ENCODE measurements around the gene INHBB. TPM values are rescaled to one million over a fixed set of nuclear protein-coding genes. Genes with fewer than 3 reads are reported as not detected.

INHBB gene
- total RNA-seq, 1 donor from 2014 or later = not detected

DNA sequence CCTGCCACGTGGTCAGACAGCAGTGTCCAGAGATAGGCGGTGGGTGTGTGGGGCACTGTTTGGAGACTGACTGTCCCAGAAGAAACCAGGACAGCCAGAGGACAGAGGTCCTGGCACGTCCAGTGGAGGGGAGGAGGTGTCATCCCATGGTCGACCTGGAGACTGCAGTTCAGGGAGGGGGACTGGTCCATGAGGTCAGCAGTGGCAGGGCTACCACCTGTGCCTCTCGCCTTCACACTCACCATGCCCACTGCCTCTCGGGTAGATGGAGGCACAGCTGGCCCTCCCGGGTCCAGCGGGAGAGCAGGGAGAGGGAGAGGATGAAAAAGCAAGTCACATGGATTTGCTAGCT is 53.9 kb downstream of the INHBB start:
- no peak overlapping the region for H3K27ac Mint-ChIP-seq
- H3K36me3 Mint-ChIP-seq = no peaks in the 10 kb centered on the region
- H3K4me1 Mint-ChIP-seq = peaks cover 13% of the 10 kb centered on the region
- H3K9me3 Mint-ChIP-seq = no peaks in the 10 kb centered on the region
- DNase-seq (ENCODE audit: low spot score in 2 of 2, unreplicated experiment in 2 of 2) = no peak
- TF ChIP-seq CTCF (IDR thresholded peaks at IDR 0.05; ENCODE audit: unreplicated experiment) = no peak
- H3K27me3 Mint-ChIP-seq (ENCODE audit: low read depth) = peaks cover 32% of the 10 kb centered on the region
- no peak overlapping the region for H3K4me3 Mint-ChIP-seq

DNA sequence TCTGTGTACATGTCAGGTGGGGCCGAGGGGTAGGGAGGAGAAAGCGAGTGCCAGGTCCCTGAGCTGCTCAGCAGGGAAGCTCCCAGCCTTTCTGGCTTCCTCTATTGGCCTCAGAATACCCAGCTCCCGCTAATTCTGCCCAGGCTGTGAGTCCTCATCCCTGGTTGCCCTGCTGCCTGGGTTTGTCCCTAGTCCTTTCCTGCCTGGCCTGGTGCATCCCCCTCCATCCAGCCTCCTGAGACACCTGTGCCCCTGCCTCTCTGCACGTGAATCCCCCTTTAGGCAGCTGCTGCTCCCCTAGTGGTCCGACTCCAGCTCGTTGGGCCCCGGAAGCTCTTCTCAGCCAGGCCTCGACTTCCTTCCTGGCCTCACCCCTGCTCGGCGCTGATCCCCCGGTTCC is 54.6 kb downstream of the INHBB start:
- no peak for TF ChIP-seq CTCF (IDR thresholded peaks at IDR 0.05; ENCODE audit: unreplicated experiment)
- H3K9me3 Mint-ChIP-seq = no peaks in the 10 kb centered on the region
- DNase-seq (ENCODE audit: low spot score in 2 of 2, unreplicated experiment in 2 of 2) = no peak
- H3K4me1 Mint-ChIP-seq = peaks cover 10% of the 10 kb centered on the region
- H3K4me3 Mint-ChIP-seq = no peak overlapping the region
- H3K27ac Mint-ChIP-seq = no peak overlapping the region
- H3K27me3 Mint-ChIP-seq (ENCODE audit: low read depth) = peaks cover 32% of the 10 kb centered on the region
- no peaks in the 10 kb centered on the region for H3K36me3 Mint-ChIP-seq

Other genes with a start within 250 kb of the INHBB start
- gene TMEM185B, start 122.7 kb upstream of the INHBB start, total RNA-seq = 27.8 to 28.6 TPM (median 27.9 TPM) in 3 replicates
- 25.1 to 25.9 TPM (median 25.3 TPM) in 3 replicates for gene RALB, start 93.3 kb upstream of the INHBB start, total RNA-seq